GM12872 (cell line): ENCODE results near the gene C19orf81.

ENCODE experiments used
- TF ChIP-seq, protein P1 (sequence below): IDR thresholded peaks from 3 replicates; pipeline ENCODE4 v1.5.1; 2011; ENCODE audit warnings: low read depth, mild to moderate bottlenecking, low read length, moderate library complexity; ENCODE audit not compliant: insufficient read depth

Gene C19orf81

GRCh38 chr19:50667759-50668231, 18.6 kb downstream of the C19orf81 start:
- TF ChIP-seq, protein P1, sequence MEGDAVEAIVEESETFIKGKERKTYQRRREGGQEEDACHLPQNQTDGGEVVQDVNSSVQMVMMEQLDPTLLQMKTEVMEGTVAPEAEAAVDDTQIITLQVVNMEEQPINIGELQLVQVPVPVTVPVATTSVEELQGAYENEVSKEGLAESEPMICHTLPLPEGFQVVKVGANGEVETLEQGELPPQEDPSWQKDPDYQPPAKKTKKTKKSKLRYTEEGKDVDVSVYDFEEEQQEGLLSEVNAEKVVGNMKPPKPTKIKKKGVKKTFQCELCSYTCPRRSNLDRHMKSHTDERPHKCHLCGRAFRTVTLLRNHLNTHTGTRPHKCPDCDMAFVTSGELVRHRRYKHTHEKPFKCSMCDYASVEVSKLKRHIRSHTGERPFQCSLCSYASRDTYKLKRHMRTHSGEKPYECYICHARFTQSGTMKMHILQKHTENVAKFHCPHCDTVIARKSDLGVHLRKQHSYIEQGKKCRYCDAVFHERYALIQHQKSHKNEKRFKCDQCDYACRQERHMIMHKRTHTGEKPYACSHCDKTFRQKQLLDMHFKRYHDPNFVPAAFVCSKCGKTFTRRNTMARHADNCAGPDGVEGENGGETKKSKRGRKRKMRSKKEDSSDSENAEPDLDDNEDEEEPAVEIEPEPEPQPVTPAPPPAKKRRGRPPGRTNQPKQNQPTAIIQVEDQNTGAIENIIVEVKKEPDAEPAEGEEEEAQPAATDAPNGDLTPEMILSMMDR: no peak

DNA sequence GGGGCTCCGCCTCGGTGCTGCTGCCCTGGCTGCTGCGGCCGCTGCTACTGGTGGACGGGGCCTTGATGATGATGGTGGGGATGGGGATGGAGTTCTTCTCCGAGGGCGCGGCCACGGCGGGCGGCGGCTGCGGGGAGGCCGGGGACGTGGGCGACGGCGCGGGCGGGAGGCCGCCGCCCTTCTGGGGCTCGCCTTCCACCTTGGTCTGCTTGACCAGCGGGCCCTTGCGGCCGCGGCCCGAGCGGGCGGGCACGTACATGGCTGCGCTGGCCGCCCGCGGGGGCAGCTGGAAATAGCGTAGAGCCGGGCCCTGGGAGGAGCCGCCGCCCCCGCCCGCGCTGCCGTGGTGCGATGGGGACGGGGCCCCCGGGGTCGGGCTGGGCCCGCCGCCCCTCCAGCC, 19.2 kb downstream of the C19orf81 start:
- TF ChIP-seq, protein P1: no peak

- TF ChIP-seq, protein P1: no peak
These were observed 19.6 kb downstream of the C19orf81 start for GRCh38 chr19:50668879-50669278.

DNA sequence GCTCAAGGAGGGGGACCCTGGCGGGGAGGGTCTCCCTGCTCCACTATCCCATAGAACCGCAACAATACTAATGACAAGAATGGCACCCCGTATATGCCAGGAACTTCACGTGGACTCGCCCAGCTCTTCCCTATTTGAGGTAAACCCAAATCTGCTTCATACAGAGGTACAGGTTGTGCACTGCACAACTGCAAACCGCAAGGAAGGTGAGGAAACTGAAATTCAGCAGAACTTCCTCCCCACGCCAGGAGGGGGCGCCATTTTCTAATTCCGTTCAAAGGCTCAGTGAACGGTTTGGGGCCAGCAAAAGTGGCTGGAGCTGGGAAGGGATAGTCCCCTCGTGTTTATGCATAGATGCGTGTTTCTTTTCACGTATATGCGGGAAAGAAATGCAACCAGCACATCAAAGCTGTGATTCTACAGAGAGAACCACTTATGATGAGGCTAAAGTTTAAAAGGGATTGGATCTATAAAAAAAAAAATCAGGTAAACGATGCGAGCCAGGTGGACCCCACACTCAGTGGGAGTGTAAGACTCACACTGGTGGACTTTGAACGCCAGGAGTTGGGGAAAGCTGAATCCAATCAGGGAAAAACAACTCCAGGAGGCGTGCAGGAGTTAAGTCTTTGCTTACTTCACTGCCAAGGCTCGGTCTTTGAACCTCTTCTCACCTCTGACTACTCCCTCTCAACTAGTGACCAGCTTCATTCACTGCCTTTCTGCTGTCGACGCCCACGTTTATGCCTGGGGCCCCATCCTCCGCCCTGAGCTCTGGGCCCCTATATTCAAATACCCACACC, 20.3 kb downstream of the C19orf81 start:
- TF ChIP-seq, protein P1: peak; percentile 82

DNA sequence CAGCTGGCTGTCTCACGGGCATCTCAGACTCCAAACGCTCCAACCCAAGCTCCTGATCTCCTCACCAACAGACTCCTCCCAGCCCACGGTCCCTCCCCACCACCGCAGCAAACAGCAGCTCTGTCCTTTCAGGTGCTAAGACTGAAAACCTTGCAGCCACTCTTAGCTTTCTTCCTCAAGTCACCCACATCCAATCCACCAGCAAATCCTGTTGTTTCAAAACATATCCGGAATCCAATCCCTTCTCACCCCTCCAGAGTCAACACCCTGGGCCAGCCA, 20.8 kb downstream of the C19orf81 start:
- TF ChIP-seq, protein P1: no peak

DNA sequence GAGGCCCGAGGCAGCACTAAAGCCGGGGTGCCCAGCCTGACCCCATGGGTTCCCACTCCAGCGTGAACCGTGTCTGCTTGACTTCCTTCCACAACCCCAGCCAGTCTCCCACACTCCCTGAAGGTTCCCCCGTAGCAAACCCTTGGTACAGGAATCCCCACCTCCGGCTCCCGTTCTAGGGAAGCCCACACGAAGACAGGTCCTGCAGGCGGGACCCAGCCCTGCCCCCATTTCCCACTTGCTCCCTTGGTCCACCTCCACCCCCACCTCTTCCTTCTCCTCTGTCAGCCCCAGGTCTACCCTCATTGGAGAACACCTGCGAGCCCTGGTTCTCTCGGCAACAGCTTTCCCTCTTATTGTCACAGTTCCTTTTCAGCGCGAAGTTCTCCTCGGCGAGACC, 23.9 kb downstream of the C19orf81 start:
- TF ChIP-seq, protein P1: no peak

DNA sequence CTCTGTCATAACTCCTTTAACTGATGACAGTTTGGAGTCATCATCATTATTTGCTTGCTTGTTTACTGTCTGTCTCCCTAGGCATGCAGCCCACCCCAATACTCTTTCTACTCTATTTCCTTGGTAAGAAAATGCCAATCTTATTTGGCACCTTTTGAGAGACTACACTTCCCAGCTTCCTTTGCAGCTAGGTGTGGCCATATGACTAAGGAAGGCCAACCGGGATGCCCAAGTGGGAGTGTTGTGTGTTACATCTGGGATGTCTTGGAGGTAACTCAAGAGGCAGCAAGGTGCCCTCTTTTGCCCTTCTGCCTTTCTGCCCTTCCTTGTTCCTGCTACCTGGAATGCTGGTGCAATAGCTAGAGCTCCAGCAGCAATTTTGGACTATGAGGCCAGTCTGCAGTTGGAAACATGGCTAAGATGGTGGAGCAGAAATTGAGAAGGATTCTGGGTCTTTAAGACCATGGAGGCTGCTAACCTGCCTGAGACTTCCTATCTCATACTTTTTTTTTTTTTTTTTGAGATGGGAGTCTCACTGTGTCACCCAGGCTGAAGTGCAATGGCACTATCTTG, 27.5 kb downstream of the C19orf81 start:
- TF ChIP-seq, protein P1: no peak
